Endothelial cell of umbilical vein (primary cell): ENCODE results near the gene MTA2. TPM values are rescaled to one million over a fixed set of nuclear protein-coding genes. Genes with fewer than 3 reads are reported as not detected.

Experiments used
- BruUV-seq: library from RNA; stranded (reverse); fragments of 400-500 nt; replicated peaks from 2 replicates; lab custom pipeline; 2021; lab: Mats Ljungman, UMichigan
- CTCF ChIA-PET: fragments of 300-600, 350-600 bp; sonication (Branson Sonifier 250); formaldehyde crosslinking; loops from one replicate; lab custom pipeline; 2021; ENCODE audit warnings: antibody characterized with exemption, inconsistent platforms; lab: Charles Lee
- POLR2A ChIA-PET: fragments of 300-600, 350-600 bp; sonication (Branson Sonifier 250); formaldehyde crosslinking; loops from one replicate; lab custom pipeline; 2021; ENCODE audit warnings: antibody characterized with exemption, inconsistent platforms; lab: Charles Lee
- DNase-seq: peaks from one replicate; pipeline ENCODE4 v3.0.0-alpha.2; 2011; ENCODE audit warnings: low read depth, low spot score
- FAIRE-seq: peaks from 2 replicates; lab custom pipeline; 2011; peaks lifted over from hg19 to GRCh38; lab: Jason Lieb, UNC
- H2AFZ ChIP-seq: 2 replicates; pipeline ENCODE4 v1.6.0; 2012; ENCODE audit warnings: low read depth, low read length, control low read depth, inconsistent platforms
- H3K27ac ChIP-seq: 2 replicates; pipeline ENCODE4 v1.5.1; 2011; ENCODE audit warnings: low read depth, mild to moderate bottlenecking, control low read depth, low read length, moderate library complexity; ENCODE audit not compliant: insufficient read depth
- H3K27me3 ChIP-seq, 2 experiments: 2 replicates each; pipeline versions ENCODE4 v1.6.0 to v1.6.1; 2011; ENCODE audit warnings: low read length in 2 of 2, mixed read lengths in 1 of 2; ENCODE audit not compliant: control insufficient read depth in 2 of 2, insufficient read depth in 2 of 2
- H3K36me3 ChIP-seq, 2 experiments: 2 replicates in 1 of 2; 3 replicates in 1 of 2; pipeline ENCODE4 v1.5.1; 2011; ENCODE audit warnings: low read length in 2 of 2, mild to moderate bottlenecking in 1 of 2, moderate library complexity in 1 of 2; ENCODE audit not compliant: control insufficient read depth in 2 of 2, insufficient read depth in 2 of 2; ENCODE audit errors: extremely low read depth in 1 of 2
- H3K4me1 ChIP-seq: 3 replicates; pipeline ENCODE4 v1.5.1; 2011; ENCODE audit warnings: mild to moderate bottlenecking, low read length; ENCODE audit not compliant: control insufficient read depth, insufficient read depth; ENCODE audit errors: extremely low read depth
- H3K4me2 ChIP-seq: 2 replicates; pipeline ENCODE4 v1.6.1; 2011; ENCODE audit warnings: low read length, control low read depth, mixed read lengths; ENCODE audit not compliant: insufficient read depth
- H3K4me3 ChIP-seq, 3 experiments: fragments of 200-600 bp in 1 of 3; sonication (generic), shearing (Covaris generic) in 1 of 3; replicated peaks in 1 of 3; 2 replicates each; pipeline ENCODE4 v1.5.1; 2011 to 2016; ENCODE audit warnings: control low read depth in 3 of 3, low read length in 3 of 3, mild to moderate bottlenecking in 2 of 3, inconsistent platforms in 1 of 3, low read depth in 1 of 3, moderate library complexity in 1 of 3; ENCODE audit not compliant: insufficient read depth in 1 of 3
- H3K79me2 ChIP-seq: 2 replicates; pipeline ENCODE4 v1.6.0; 2012; ENCODE audit warnings: low read length, inconsistent platforms; ENCODE audit not compliant: control insufficient read depth, insufficient read depth
- H3K9ac ChIP-seq: replicated peaks from 2 replicates; pipeline ENCODE3; 2011; ENCODE audit warnings: low read length, control low read depth; ENCODE audit not compliant: insufficient read depth; ENCODE audit errors: extremely low read depth
- H3K9me1 ChIP-seq: replicated peaks from 3 replicates; pipeline ENCODE4 v1.6.0; 2011; ENCODE audit warnings: mild to moderate bottlenecking, low read length; ENCODE audit not compliant: control insufficient read depth, insufficient read depth; ENCODE audit errors: extremely low read depth
- H3K9me3 ChIP-seq: replicated peaks from 2 replicates; pipeline ENCODE4 v1.5.1; 2012; ENCODE audit warnings: low read length, inconsistent platforms; ENCODE audit not compliant: control insufficient read depth, insufficient read depth
- H4K20me1 ChIP-seq: replicated peaks from 2 replicates; pipeline ENCODE3; 2011; ENCODE audit warnings: mild to moderate bottlenecking, low read length; ENCODE audit not compliant: control insufficient read depth, insufficient read depth; ENCODE audit errors: extremely low read depth
- CTCF ChIP-seq, 2 donors: IDR thresholded peaks; 1 replicate in 1 of 2; 2 replicates in 1 of 2; pipeline ENCODE4 v1.5.1; 2011; ENCODE audit warnings: low read length in 2 of 2, mild to moderate bottlenecking in 2 of 2, moderate library complexity in 2 of 2, control low read depth in 1 of 2, inconsistent platforms in 1 of 2, low read depth in 1 of 2; ENCODE audit not compliant: insufficient read depth in 1 of 2; ENCODE audit errors: extremely low read depth in 1 of 2
- EZH2 ChIP-seq: IDR thresholded peaks from 2 replicates; pipeline ENCODE4 v1.6.1; 2012; ENCODE audit warnings: borderline replicate concordance, low read depth, mild to moderate bottlenecking, moderate library complexity, low read length, inconsistent platforms; ENCODE audit not compliant: severe bottlenecking
- FOS ChIP-seq: IDR thresholded peaks from 2 replicates; pipeline ENCODE4 v1.6.1; 2011; ENCODE audit warnings: mild to moderate bottlenecking, low read length, moderate library complexity, borderline replicate concordance; ENCODE audit not compliant: insufficient read depth
- GATA2 ChIP-seq: IDR thresholded peaks from 2 replicates; pipeline ENCODE4 v1.7.0; 2011; ENCODE audit warnings: low read depth, mild to moderate bottlenecking, moderate library complexity, mixed read lengths, low read length; ENCODE audit not compliant: insufficient read length, insufficient read depth
- JUN ChIP-seq: IDR thresholded peaks from 2 replicates; pipeline ENCODE4 v1.6.1; 2011; ENCODE audit warnings: borderline replicate concordance, low read depth; ENCODE audit not compliant: insufficient read length, insufficient read depth
- MYC ChIP-seq: IDR thresholded peaks from one replicate; pipeline ENCODE4 v1.6.1; 2011; ENCODE audit warnings: mild to moderate bottlenecking, low read depth, low read length
- POLR2A ChIP-seq: IDR thresholded peaks from 2 replicates; pipeline ENCODE4 v1.6.1; 2012; ENCODE audit warnings: low read depth, mild to moderate bottlenecking, control low read depth, low read length
- POLR2AphosphoS5 ChIP-seq: IDR thresholded peaks from 2 replicates; pipeline ENCODE4 v1.6.1; 2012; ENCODE audit warnings: low read depth, mild to moderate bottlenecking, control low read depth, low read length, moderate library complexity; ENCODE audit not compliant: insufficient read depth
- dilution Hi-C: fragments of 300-500 bp; cut with MboI; formaldehyde crosslinking; loops from one replicate; pipeline ENCODE4 v1.15.0; 2019; ENCODE audit warnings: low sequenced_read_pairs; ENCODE audit not compliant: extremely low pct_ligation_motif_present
- intact Hi-C: fragments of 100-400 bp; cut with micrococcal nuclease; formaldehyde crosslinking; loops from one replicate; pipeline ENCODE4 v1.10.0; 2022
- polyA plus RNA-seq, 4 experiments: library from polyadenylated mRNA; depleted of rRNA in 3 of 4; stranded (reverse) in 3 of 4; unstranded in 1 of 4; fragments of >200 nt; gene quantifications; 2 replicates each; pipeline versions ENCODE4 v1.2.1 to v1.2.3, GENCODE V29; 2011 to 2012; ENCODE audit warnings: missing spikeins in 1 of 4
- total RNA-seq: library from RNA; stranded (reverse); gene quantifications from 2 replicates; pipeline ENCODE4 v1.2.3, GENCODE V29; 2021
- TF ChIP-seq, protein P1 (sequence below): IDR thresholded peaks from 2 replicates; pipeline ENCODE4 v1.6.1; 2011; ENCODE audit not compliant: insufficient read depth, insufficient read length

Gene MTA2
- total and polyA plus RNA-seq, 2 donors (not counting 3 experiments of a cell fraction or from before 2014, with no cell fraction given) = 40.4 to 166 TPM

DNA sequence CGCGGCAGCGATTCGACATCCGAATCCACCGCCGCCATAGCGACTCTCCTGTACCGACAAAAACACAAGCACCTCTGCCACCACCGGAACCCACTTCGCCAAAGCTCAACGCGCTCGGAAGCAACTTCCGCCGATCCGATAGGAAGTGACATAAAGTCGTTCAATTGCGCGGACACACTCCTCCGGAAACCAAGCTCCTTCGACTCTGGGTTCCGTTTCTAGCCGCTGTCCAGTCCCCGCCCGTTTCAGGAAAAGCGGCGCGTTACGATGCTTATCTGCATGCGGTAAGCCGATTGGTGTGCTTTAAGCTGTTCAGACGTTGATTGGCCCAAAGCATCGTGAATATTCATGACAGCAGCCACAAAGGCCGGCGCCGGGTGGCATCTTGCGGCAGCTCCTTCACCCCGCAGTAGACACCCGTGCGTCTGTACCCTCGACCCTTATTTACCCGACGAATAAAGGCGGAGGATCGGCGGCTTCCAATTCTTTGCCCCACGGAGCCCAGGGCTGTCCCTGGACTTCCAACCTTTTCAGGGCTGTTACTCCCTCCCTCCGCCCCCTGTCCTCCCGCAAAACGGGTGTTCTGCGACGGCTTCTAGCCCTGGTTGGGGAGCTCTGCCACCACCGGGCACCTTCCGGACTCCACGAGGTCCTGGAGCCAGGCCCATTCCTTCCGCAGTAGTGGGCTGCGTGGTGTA lies 10.1 kb downstream of the MTA2 start, which contains the start of gene TUT1:
TSS of gene TUT1 (minus strand) at position 76 of the 698 bp plus-strand sequence. CDS start at position 38, 38 bp downstream.
- peaks cover 13% of the 10 kb centered on the region for H3K79me2 ChIP-seq
- H3K9me1 ChIP-seq = no peaks in the 10 kb centered on the region
- FAIRE-seq (peak; percentile 100), DNase-seq (peak; percentile 99)
- peak within 1 kb of the TSS; percentile 30 for H2AFZ ChIP-seq
- TSS peak; percentile 99 for BruUV-seq
- dilution Hi-C loops = no loop called here
- peak within 1 kb of the TSS; percentile 82 for H3K27ac ChIP-seq
- CTCF ChIA-PET = interaction anchor here (0.6 to 4.5 kb wide), 25 partner anchors 9 to 290 kb away, joined by 3 to 52 read pairs (median 7); partner anchors contain the start of genes AHNAK, B3GAT3, C11orf98 and CSKMT
- POLR2A ChIA-PET = interaction anchor here (0.7 to 3.7 kb wide), 20 partner anchors 10 to 250 kb away, joined by 3 to 75 read pairs (median 6); partner anchors contain the start of genes B3GAT3, C11orf98, CSKMT and EEF1G
- H3K27me3 ChIP-seq = no peaks in the 10 kb centered on the region
- H3K4me1 ChIP-seq = peaks cover 18% of the 10 kb centered on the region
- intact Hi-C loops = loop anchor here (1.0 to 5.0 kb wide), 5 partner anchors 8 to 251 kb away; partner anchors contain the start of gene EML3
- peak within 1 kb of the TSS; percentile 78 for H3K4me2 ChIP-seq
- peak; percentile 98 for TF ChIP-seq POLR2AphosphoS5
- peak; percentile 99 for TF ChIP-seq POLR2A
- TF ChIP-seq, protein P1, sequence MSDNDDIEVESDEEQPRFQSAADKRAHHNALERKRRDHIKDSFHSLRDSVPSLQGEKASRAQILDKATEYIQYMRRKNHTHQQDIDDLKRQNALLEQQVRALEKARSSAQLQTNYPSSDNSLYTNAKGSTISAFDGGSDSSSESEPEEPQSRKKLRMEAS = peak; percentile 43
- TF ChIP-seq MYC = peak; percentile 46
- no peak for TF ChIP-seq EZH2
- TF ChIP-seq CTCF (IDR thresholded peaks at IDR 0.05; ENCODE audit: extremely low read depth in 1 of 2, insufficient read depth in 1 of 2, low read depth in 1 of 2, low read length in 2 of 2) = no peak
- TF ChIP-seq JUN = no peak
- TF ChIP-seq FOS = no peak
- peak; percentile 85 for TF ChIP-seq GATA2
- H3K4me3 ChIP-seq = peak within 1 kb of the TSS; percentile 67 to 87 (median 82)
- no peaks in the 10 kb centered on the region for H3K9me3 ChIP-seq
- H4K20me1 ChIP-seq = no peaks in the 10 kb centered on the region
- H3K36me3 ChIP-seq = peaks cover 26 to 30% of the 10 kb centered on the region in 2 experiments
- peak within 1 kb of the TSS; percentile 87 for H3K9ac ChIP-seq
